ENCODE results near the gene N4BP2. TPM values are rescaled to one million over a fixed set of nuclear protein-coding genes. Genes with fewer than 3 reads are reported as not detected.
A peak's percentile ranks its signal among the peaks of the same experiment; 100 is the strongest.

Gene N4BP2
- total and polyA plus RNA-seq, 7 experiments from 2014 or later = 12.9 to 37.2 (median 19.4) TPM

- no peaks in the 10 kb centered on the region for H3K36me3 ChIP-seq (ENCODE audit: control insufficient read depth in 2 of 3, insufficient read depth in 3 of 3, low read length in 3 of 3)
- POLR2A ChIA-PET = interaction anchor here (0.6 kb wide), 1 partner anchor 571 kb away, joined by 3 read pairs; no protein-coding TSS in a partner anchor
- CTCF ChIA-PET = interaction anchor here (0.6 kb wide), 1 partner anchor 55 kb away, joined by 3 read pairs; no protein-coding TSS in a partner anchor
- no peaks in the 10 kb centered on the region for H3K9me3 Mint-ChIP-seq
- no peaks in the 10 kb centered on the region for H3K4me1 Mint-ChIP-seq
- ATAC-seq = no peak
- no peak overlapping the region for H3K4me3 ChIP-seq (ENCODE audit: low read length)
- DNase-seq = no peak
- no peaks in the 10 kb centered on the region for H3K27me3 Mint-ChIP-seq
- no peak overlapping the region for H3K27ac Mint-ChIP-seq
- intact Hi-C loops (cut with micrococcal nuclease) = no loop called here
- no peak overlapping the region for H3K27ac ChIP-seq (ENCODE audit: low read depth, low read length)
- H3K27me3 ChIP-seq (ENCODE audit: control insufficient read depth in 2 of 2, insufficient read depth in 2 of 2, low read length in 2 of 2) = no peaks in the 10 kb centered on the region
- H3K4me3 Mint-ChIP-seq = no peak overlapping the region
- no peaks in the 10 kb centered on the region for H3K36me3 Mint-ChIP-seq
- H3K9me3 ChIP-seq (ENCODE audit: control insufficient read depth in 2 of 3, low read length in 3 of 3) = no peaks in the 10 kb centered on the region
- no peaks in the 10 kb centered on the region for H3K4me1 ChIP-seq (ENCODE audit: control insufficient read depth in 2 of 2, insufficient read depth in 2 of 2, low read length in 2 of 2)
Measured at GRCh38 chr4:40033613-40034012, 23.0 kb upstream of the N4BP2 start.

GRCh38 chr4:40038977-40039376, 17.7 kb upstream of the N4BP2 start:
- Histone ChIP-seq H3K9me3 (ENCODE audit: control insufficient read depth in 2 of 3, low read length in 3 of 3) (no peaks in the 10 kb centered on the region), H3K27ac (ENCODE audit: low read depth, low read length) (no peak overlapping the region), H3K27me3 (ENCODE audit: control insufficient read depth in 2 of 2, insufficient read depth in 2 of 2, low read length in 2 of 2) (no peaks in the 10 kb centered on the region), H3K36me3 (ENCODE audit: control insufficient read depth in 2 of 3, insufficient read depth in 3 of 3, low read length in 3 of 3) (no peaks in the 10 kb centered on the region), H3K4me3 (ENCODE audit: low read length) (no peak overlapping the region), H3K4me1 (ENCODE audit: control insufficient read depth in 2 of 2, insufficient read depth in 2 of 2, low read length in 2 of 2) (no peaks in the 10 kb centered on the region)
- DNase-seq (no peak), ATAC-seq (no peak)
- Mint-ChIP-seq H3K27ac (no peak overlapping the region), H3K9me3 (no peaks in the 10 kb centered on the region), H3K27me3 (no peaks in the 10 kb centered on the region), H3K4me1 (no peaks in the 10 kb centered on the region), H3K4me3 (no peak overlapping the region), H3K36me3 (no peaks in the 10 kb centered on the region)
- intact Hi-C loops (cut with micrococcal nuclease) = no loop called here
- POLR2A ChIA-PET = no interaction called here
- CTCF ChIA-PET = no interaction called here

GRCh38 chr4:40040908-40041307, 15.7 kb upstream of the N4BP2 start:
- H3K36me3 Mint-ChIP-seq = no peaks in the 10 kb centered on the region
- Histone ChIP-seq H3K4me3 (ENCODE audit: low read length) (no peak overlapping the region), H3K9me3 (ENCODE audit: control insufficient read depth in 2 of 3, low read length in 3 of 3) (no peaks in the 10 kb centered on the region), H3K36me3 (ENCODE audit: control insufficient read depth in 2 of 3, insufficient read depth in 3 of 3, low read length in 3 of 3) (no peaks in the 10 kb centered on the region), H3K27ac (ENCODE audit: low read depth, low read length) (no peak overlapping the region), H3K27me3 (ENCODE audit: control insufficient read depth in 2 of 2, insufficient read depth in 2 of 2, low read length in 2 of 2) (no peaks in the 10 kb centered on the region), H3K4me1 (ENCODE audit: control insufficient read depth in 2 of 2, insufficient read depth in 2 of 2, low read length in 2 of 2) (no peaks in the 10 kb centered on the region)
- no peaks in the 10 kb centered on the region for H3K27me3 Mint-ChIP-seq
- H3K9me3 Mint-ChIP-seq = no peaks in the 10 kb centered on the region
- POLR2A ChIA-PET = no interaction called here
- ATAC-seq = no peak
- peak overlapping the region in 1 of 9 donors; percentile 30 for H3K27ac Mint-ChIP-seq
- DNase-seq = no peak
- intact Hi-C loops (cut with micrococcal nuclease) = no loop called here
- H3K4me1 Mint-ChIP-seq = no peaks in the 10 kb centered on the region
- H3K4me3 Mint-ChIP-seq = no peak overlapping the region
- CTCF ChIA-PET = no interaction called here

- H3K4me3 Mint-ChIP-seq = no peak overlapping the region
- no peaks in the 10 kb centered on the region for H3K9me3 Mint-ChIP-seq
- no peak overlapping the region for H3K27ac ChIP-seq (ENCODE audit: low read depth, low read length)
- H3K9me3 ChIP-seq (ENCODE audit: control insufficient read depth in 2 of 3, low read length in 3 of 3) = no peaks in the 10 kb centered on the region
- ATAC-seq (no peak), DNase-seq (no peak)
- peaks cover 0 to 5% (median 4%) of the 10 kb centered on the region in 7 donors for H3K4me1 Mint-ChIP-seq
- no peak overlapping the region for H3K4me3 ChIP-seq (ENCODE audit: low read length)
- POLR2A ChIA-PET = interaction anchor here (0.6 kb wide), 1 partner anchor 581 kb away, joined by 3 read pairs; no protein-coding TSS in a partner anchor
- H3K4me1 ChIP-seq (ENCODE audit: control insufficient read depth in 2 of 2, insufficient read depth in 2 of 2, low read length in 2 of 2) = no peaks in the 10 kb centered on the region
- H3K27me3 ChIP-seq (ENCODE audit: control insufficient read depth in 2 of 2, insufficient read depth in 2 of 2, low read length in 2 of 2) = no peaks in the 10 kb centered on the region
- intact Hi-C loops (cut with micrococcal nuclease) = no loop called here
- H3K27me3 Mint-ChIP-seq = no peaks in the 10 kb centered on the region
- H3K36me3 Mint-ChIP-seq = peaks cover 0 to 1% (median 0%) of the 10 kb centered on the region in 5 donors
- CTCF ChIA-PET = interaction anchor here (0.6 kb wide), 1 partner anchor 58 kb away, joined by 4 read pairs; no protein-coding TSS in a partner anchor
- H3K36me3 ChIP-seq (ENCODE audit: control insufficient read depth in 2 of 3, insufficient read depth in 3 of 3, low read length in 3 of 3) = no peaks in the 10 kb centered on the region
- H3K27ac Mint-ChIP-seq = no peak overlapping the region
Measured at GRCh38 chr4:40043786-40044185, 12.9 kb upstream of the N4BP2 start.

GRCh38 chr4:40046311-40046980, 10.2 kb upstream of the N4BP2 start:
- POLR2A ChIA-PET = no interaction called here
- Mint-ChIP-seq H3K4me1 (peaks cover 0 to 6% (median 5%) of the 10 kb centered on the region in 7 donors), H3K36me3 (peaks cover 0 to 3% (median 0%) of the 10 kb centered on the region in 5 donors), H3K27me3 (no peaks in the 10 kb centered on the region), H3K9me3 (no peaks in the 10 kb centered on the region), H3K27ac (peak overlapping the region in 3 of 9 donors; percentile 0 to 62 (median 14)), H3K4me3 (peak overlapping the region in 1 of 10 donors; percentile 41)
- no peaks in the 10 kb centered on the region for H3K9me3 ChIP-seq (ENCODE audit: control insufficient read depth in 2 of 3, low read length in 3 of 3)
- H3K36me3 ChIP-seq (ENCODE audit: control insufficient read depth in 2 of 3, insufficient read depth in 3 of 3, low read length in 3 of 3) = no peaks in the 10 kb centered on the region
- DNase-seq (peak in 1 of 9 donors; percentile 52), ATAC-seq (no peak)
- H3K4me1 ChIP-seq (ENCODE audit: control insufficient read depth in 2 of 2, insufficient read depth in 2 of 2, low read length in 2 of 2) = no peaks in the 10 kb centered on the region
- no peak overlapping the region for H3K27ac ChIP-seq (ENCODE audit: low read depth, low read length)
- no peaks in the 10 kb centered on the region for H3K27me3 ChIP-seq (ENCODE audit: control insufficient read depth in 2 of 2, insufficient read depth in 2 of 2, low read length in 2 of 2)
- no peak overlapping the region for H3K4me3 ChIP-seq (ENCODE audit: low read length)
- intact Hi-C loops (cut with micrococcal nuclease) = no loop called here
- CTCF ChIA-PET = no interaction called here

GRCh38 chr4:40053161-40053560, 3.5 kb upstream of the N4BP2 start:
- H3K4me1 ChIP-seq (ENCODE audit: control insufficient read depth in 2 of 2, insufficient read depth in 2 of 2, low read length in 2 of 2) = peaks cover 7 to 11% of the 10 kb centered on the region in 2 donors
- no peak for ATAC-seq
- intact Hi-C loops (cut with micrococcal nuclease) = loop anchor here (10.0 kb wide), 2 partner anchors 1008 to 1918 kb away; no protein-coding TSS in a partner anchor
- H3K4me3 Mint-ChIP-seq = no peak overlapping the region
- peaks cover 0 to 4% (median 0%) of the 10 kb centered on the region in 3 experiments for H3K36me3 ChIP-seq (ENCODE audit: control insufficient read depth in 2 of 3, insufficient read depth in 3 of 3, low read length in 3 of 3)
- no peak overlapping the region for H3K27ac ChIP-seq (ENCODE audit: low read depth, low read length)
- H3K36me3 Mint-ChIP-seq = peaks cover 0 to 6% (median 0%) of the 10 kb centered on the region in 5 donors
- peaks cover 7 to 26% (median 22%) of the 10 kb centered on the region in 7 donors for H3K4me1 Mint-ChIP-seq
- H3K27me3 Mint-ChIP-seq = peaks cover 0 to 6% (median 0%) of the 10 kb centered on the region in 5 donors
- no peak overlapping the region for H3K4me3 ChIP-seq (ENCODE audit: low read length)
- POLR2A ChIA-PET = interaction anchor here (0.6 kb wide), 1 partner anchor 478 kb away, joined by 3 read pairs; no protein-coding TSS in a partner anchor
- peak overlapping the region in 5 of 9 donors; percentile 22 to 74 (median 44) for H3K27ac Mint-ChIP-seq
- DNase-seq = no peak
- H3K9me3 Mint-ChIP-seq = no peaks in the 10 kb centered on the region
- H3K9me3 ChIP-seq (ENCODE audit: control insufficient read depth in 2 of 3, low read length in 3 of 3) = no peaks in the 10 kb centered on the region
- H3K27me3 ChIP-seq (ENCODE audit: control insufficient read depth in 2 of 2, insufficient read depth in 2 of 2, low read length in 2 of 2) = no peaks in the 10 kb centered on the region
- CTCF ChIA-PET = no interaction called here
